K562 (cell line): ENCODE measurements around the gene CACNA1E. TPM values are rescaled to one million over a fixed set of nuclear protein-coding genes. Genes with fewer than 3 reads are reported as not detected.

Experiments used
- ATAC-seq: fragments of 200-7000 bp; cut with Tn5 transposase; 3 replicates; pipeline ENCODE4 v1.9.1; 2020; ENCODE audit warnings: moderate library complexity
- BruUV-seq: library from RNA; stranded (reverse); fragments of 400-500 nt; replicated peaks from 2 replicates; lab custom pipeline; 2021; lab: Mats Ljungman, UMichigan
- CTCF ChIA-PET: fragments of 300-600 bp; formaldehyde crosslinking; extraction: SDS; loops from one replicate; lab custom pipeline; 2021; ENCODE audit warnings: low intra/inter-chr PET ratio; lab: Yijun Ruan, JAX
- POLR2A ChIA-PET: fragments of 300-600, 350-650 bp; sonication (Branson Sonifier 250); formaldehyde crosslinking; extraction: SDS; loops from one replicate; lab custom pipeline; 2021; ENCODE audit warnings: antibody characterized with exemption, inconsistent platforms; lab: Yijun Ruan, JAX
- DNase-seq, 4 experiments: peaks; one replicate each; pipeline versions ENCODE4 v3.0.0 to v3.0.0-alpha.2; 2011 to 2018; ENCODE audit warnings: low spot score in 3 of 4, mixed read lengths in 3 of 4; ENCODE audit errors: extremely low read depth in 1 of 4
- FAIRE-seq: peaks from 2 replicates; lab custom pipeline; 2011; peaks lifted over from hg19 to GRCh38; lab: Jason Lieb, UNC
- H2AFZ ChIP-seq: 2 replicates; pipeline ENCODE4 v1.6.0; 2011; ENCODE audit warnings: low read depth, low read length, control low read depth, inconsistent platforms
- H3K27ac ChIP-seq: fragments of 200-600 bp; 3 replicates; pipeline ENCODE4 v1.8.0; 2011; ENCODE audit warnings: low read depth, mild to moderate bottlenecking, control low read depth, inconsistent platforms, low read length, moderate library complexity, mixed read lengths; ENCODE audit errors: extremely low read depth
- H3K27me3 ChIP-seq, 2 experiments: fragments of 300-600 bp in 1 of 2; 2 replicates in 1 of 2; 3 replicates in 1 of 2; pipeline versions ENCODE4 v1.6.0 to v1.8.0; 2011; ENCODE audit warnings: inconsistent platforms in 2 of 2, low read length in 2 of 2, mild to moderate bottlenecking in 1 of 2, mixed read lengths in 1 of 2, moderate library complexity in 1 of 2; ENCODE audit not compliant: control insufficient read depth in 2 of 2, insufficient read depth in 2 of 2
- H3K36me3 ChIP-seq: fragments of 300-600 bp; 3 replicates; pipeline ENCODE4 v1.8.0; 2011; ENCODE audit warnings: mild to moderate bottlenecking, low read length, inconsistent platforms; ENCODE audit not compliant: control insufficient read depth, insufficient read depth
- H3K4me1 ChIP-seq, 2 experiments: fragments of 200-600 bp in 1 of 2; replicated peaks in 1 of 2; 2 replicates in 1 of 2; 3 replicates in 1 of 2; pipeline versions ENCODE4 v1.5.1 to v1.8.0; 2011; ENCODE audit warnings: inconsistent platforms in 2 of 2, low read length in 2 of 2, mild to moderate bottlenecking in 1 of 2, mixed read lengths in 1 of 2, moderate library complexity in 1 of 2; ENCODE audit not compliant: control insufficient read depth in 2 of 2, insufficient read depth in 2 of 2
- H3K4me2 ChIP-seq: 2 replicates; pipeline ENCODE4 v1.6.1; 2011; ENCODE audit warnings: low read length, control low read depth, inconsistent platforms, mixed read lengths; ENCODE audit not compliant: insufficient read depth
- H3K4me3 ChIP-seq: fragments of 200-600 bp; sonication (generic), shearing (Covaris generic); 2 replicates; pipeline ENCODE4 v1.5.1; 2016; ENCODE audit warnings: control low read depth, inconsistent platforms
- H3K79me2 ChIP-seq: fragments of 200-600 bp; 3 replicates; pipeline ENCODE4 v1.8.0; 2011; ENCODE audit warnings: low read length, inconsistent platforms; ENCODE audit not compliant: control insufficient read depth, insufficient read depth
- H3K9ac ChIP-seq, 2 experiments: 2 replicates each; pipeline versions ENCODE4 v1.6.0 to v1.6.1; 2011; ENCODE audit warnings: low read depth in 2 of 2, low read length in 2 of 2, control low read depth in 1 of 2, inconsistent platforms in 1 of 2, mild to moderate bottlenecking in 1 of 2, mixed read lengths in 1 of 2; ENCODE audit not compliant: insufficient read depth in 1 of 2
- H3K9me1 ChIP-seq: one replicate; pipeline ENCODE4 v1.6.0; 2011; ENCODE audit warnings: inconsistent platforms, mild to moderate bottlenecking, low read length, moderate library complexity; ENCODE audit not compliant: control insufficient read depth, insufficient read depth
- H3K9me3 ChIP-seq: replicated peaks from 2 replicates; pipeline ENCODE4 v1.5.1; 2011; ENCODE audit warnings: low read depth, low read length, inconsistent platforms; ENCODE audit not compliant: control insufficient read depth, insufficient read depth
- H4K20me1 ChIP-seq: replicated peaks from 2 replicates; pipeline ENCODE4 v1.6.1; 2011; ENCODE audit warnings: low read length, inconsistent platforms, mixed read lengths; ENCODE audit not compliant: control insufficient read depth, insufficient read depth
- BRCA1 ChIP-seq, 2 experiments: fragments of 450-650 bp in 1 of 2; sonication (generic) in 1 of 2; formaldehyde crosslinking in 1 of 2; IDR thresholded peaks; 2 replicates each; pipeline versions ENCODE4 v1.5.0 to v1.6.1; 2017 to 2020; ENCODE audit warnings: mild to moderate bottlenecking in 1 of 2, missing genetic modification reagents in 1 of 2
- E2F8 ChIP-seq: fragments of 450-650 bp; IDR thresholded peaks from 2 replicates; pipeline ENCODE4 v1.7.1; 2018; ENCODE audit warnings: mild to moderate bottlenecking, low read depth; ENCODE audit not compliant: partially characterized antibody
- ILF3 ChIP-seq: fragments of 450-650 bp; IDR thresholded peaks from 2 replicates; pipeline ENCODE4 v1.6.1; 2018; ENCODE audit warnings: antibody characterized with exemption, mild to moderate bottlenecking, moderate library complexity, borderline replicate concordance
- IRF1 ChIP-seq: sonication (generic); formaldehyde crosslinking; IDR thresholded peaks from 2 replicates; pipeline ENCODE4 v1.8.0; 2022; ENCODE audit warnings: missing genetic modification reagents, mild to moderate bottlenecking, borderline replicate concordance
- ZBTB40 ChIP-seq, 2 experiments: fragments of 450-650 bp in 1 of 2; sonication (generic) in 1 of 2; formaldehyde crosslinking in 1 of 2; IDR thresholded peaks; 2 replicates each; pipeline versions ENCODE4 v1.7.1 to v1.9.0; 2016 to 2022; ENCODE audit warnings: inconsistent platforms in 1 of 2, mild to moderate bottlenecking in 1 of 2, missing genetic modification reagents in 1 of 2
- WGBS: fragments of 100-300 bp; shearing (Covaris generic); methylation state at CpG from one replicate; pipeline ENCODE4 v1.1.6; 2016; ENCODE audit warnings: low coverage, mixed read lengths; ENCODE audit not compliant: insufficient coverage; ENCODE audit errors: missing lambda C conversion rate; 5-methylcytosine and 5-hydroxymethylcytosine counted together
- in situ Hi-C: fragments of 300-500 bp; cut with MboI; formaldehyde crosslinking; loops from 4 replicates; pipeline ENCODE4 v1.15.0; 2018; ENCODE audit warnings: inconsistent platforms, mixed read lengths
- intact Hi-C: fragments of 100-400 bp; cut with micrococcal nuclease; formaldehyde crosslinking; loops from 2 replicates; pipeline ENCODE4 v1.14.2; 2022
- polyA plus RNA-seq, 8 experiments: library from polyadenylated mRNA; depleted of rRNA in 4 of 8; stranded (reverse) in 5 of 8; unstranded in 3 of 8; fragments of >200 nt; fragmentation: Nextera tagmentation in 2 of 8; fragmentation: Illumina TruSeq in 1 of 8; extraction: Ambion mirVana in 2 of 8; extraction: Trizol in 1 of 8; gene quantifications; 2 replicates each; pipeline versions ENCODE4 v1.2.1 to v1.2.3, GENCODE V29; 2011 to 2014; ENCODE audit warnings: inconsistent platforms in 1 of 8, missing spikeins in 1 of 8
- total RNA-seq, 7 experiments: library from RNA; depleted of rRNA in 6 of 7; stranded (reverse); fragments of >200 nt in 6 of 7; fragmentation: Illumina TruSeq in 2 of 7; extraction: Trizol in 2 of 7; gene quantifications; 2 replicates each; pipeline versions ENCODE4 v1.2.1 to v1.2.3, GENCODE V29; 2011 to 2021; ENCODE audit warnings: low replicate concordance in 1 of 7

The CACNA1E gene
- total and polyA plus RNA-seq, 9 of the 15 experiments (the other 6 are each of a cell fraction or from before 2014, with no cell fraction given): under 0.01 to 0.04 TPM; not detected in 7

GRCh38 chr1:181545395-181545794, 62.1 kb downstream of the CACNA1E start:
- intact Hi-C loops: no loop called here
- H3K4me2 ChIP-seq: no peak overlapping the region
- H3K9me1 ChIP-seq: no peaks in the 10 kb centered on the region
- H3K4me3 ChIP-seq: no peak overlapping the region
- H3K9me3 ChIP-seq: no peaks in the 10 kb centered on the region
- FAIRE-seq (no peak), ATAC-seq (no peak), DNase-seq (no peak)
- no peaks in the 10 kb centered on the region for H3K36me3 ChIP-seq
- H3K27me3 ChIP-seq: peaks cover 2 to 13% of the 10 kb centered on the region in 2 experiments; a peak in 2 of 5 replicates
- no peak overlapping the region for H2AFZ ChIP-seq
- no peak overlapping the region for H3K27ac ChIP-seq
- in situ Hi-C loops: no loop called here
- CTCF ChIA-PET: no interaction called here
- H3K79me2 ChIP-seq: no peaks in the 10 kb centered on the region
- H3K9ac ChIP-seq: no peak overlapping the region
- H4K20me1 ChIP-seq: no peaks in the 10 kb centered on the region
- POLR2A ChIA-PET: interaction anchor here (0.5 to 1.0 kb wide), 2 partner anchors 14 to 43 kb away, joined by 3 to 4 read pairs; no protein-coding TSS in a partner anchor
- WGBS: 3% methylated on average over 4 of the region's 4 CpGs
- no TSS peak for BruUV-seq
- H3K4me1 ChIP-seq: no peaks in the 10 kb centered on the region
- TF ChIP-seq E2F8 (no peak), IRF1 (CRISPR knock-in tag) (no peak), ZBTB40 (IDR thresholded peaks at IDR 0.05) (no peak), ZBTB40 (CRISPR knock-in tag; IDR thresholded peaks at IDR 0.05) (no peak), BRCA1 (IDR thresholded peaks at IDR 0.05) (no peak), BRCA1 (CRISPR knock-in tag; IDR thresholded peaks at IDR 0.05) (no peak), ILF3 (no peak)
